SK-N-SH treated with all-trans-retinoic acid at 6 μM for 48 hours (cell line): ENCODE results near the gene HNRNPUL1.

Experiments used
- ATAC-seq: fragments of 200-7000 bp; cut with Tn5 transposase; 3 replicates; pipeline ENCODE4 v1.9.1; 2020; ENCODE audit warnings: mild to moderate bottlenecking, moderate library complexity
- ARNTL ChIP-seq: fragments of 450-650 bp; formaldehyde crosslinking; IDR thresholded peaks from 2 replicates; pipeline ENCODE4 v1.5.0; 2020; ENCODE audit warnings: low read depth, mild to moderate bottlenecking, moderate library complexity, borderline replicate concordance
- BACH2 ChIP-seq: fragments of 250-450 bp; sonication (Bioruptor Pico); IDR thresholded peaks from 2 replicates; pipeline ENCODE4 v1.9.0; 2021; ENCODE audit warnings: mild to moderate bottlenecking, borderline replicate concordance
- CSDC2 ChIP-seq: fragments of 250-450 bp; sonication (Bioruptor Pico); IDR thresholded peaks from 2 replicates; pipeline ENCODE4 v1.5.0; 2020; ENCODE audit warnings: mild to moderate bottlenecking, moderate library complexity
- CSRNP3 ChIP-seq: fragments of 250-450 bp; sonication (Bioruptor Pico); IDR thresholded peaks from 2 replicates; pipeline ENCODE4 v1.5.1; 2021; ENCODE audit warnings: mild to moderate bottlenecking, moderate library complexity
- ESRRG ChIP-seq: fragments of 250-450 bp; sonication (Bioruptor Pico); IDR thresholded peaks from 2 replicates; pipeline ENCODE4 v1.6.1; 2021; ENCODE audit warnings: mild to moderate bottlenecking
- ISL1 ChIP-seq: fragments of 250-450 bp; sonication (Bioruptor Pico); IDR thresholded peaks from 2 replicates; pipeline ENCODE4 v2.1.2; 2022; ENCODE audit warnings: mild to moderate bottlenecking, moderate library complexity
- OSR1 ChIP-seq: fragments of 250-450 bp; sonication (Bioruptor Pico); IDR thresholded peaks from 2 replicates; pipeline ENCODE4 v1.8.0; 2022; ENCODE audit warnings: moderate library complexity, mild to moderate bottlenecking, inconsistent platforms
- PPARA ChIP-seq: fragments of 250-450 bp; sonication (Bioruptor Pico); IDR thresholded peaks from 2 replicates; pipeline ENCODE4 v1.5.0; 2020; ENCODE audit warnings: mild to moderate bottlenecking, borderline replicate concordance
- RARB ChIP-seq: fragments of 250-450 bp; sonication (Bioruptor Pico); IDR thresholded peaks from 2 replicates; pipeline ENCODE4 v1.8.0; 2021; ENCODE audit warnings: mild to moderate bottlenecking, moderate library complexity
- SNAI2 ChIP-seq: fragments of 250-450 bp; sonication (Bioruptor Pico); IDR thresholded peaks from 2 replicates; pipeline ENCODE4 v1.5.0; 2020; ENCODE audit warnings: mild to moderate bottlenecking, moderate library complexity
- TCF4 ChIP-seq: fragments of 250-450 bp; sonication (Bioruptor Pico); IDR thresholded peaks from 2 replicates; pipeline ENCODE4 v1.8.0; 2021; ENCODE audit warnings: mild to moderate bottlenecking, moderate library complexity, borderline replicate concordance
- TOX ChIP-seq: fragments of 250-450 bp; sonication (Bioruptor Pico); IDR thresholded peaks from 2 replicates; pipeline ENCODE4 v1.8.0; 2021; ENCODE audit warnings: mild to moderate bottlenecking, moderate library complexity, borderline replicate concordance
- ZC3H10 ChIP-seq: fragments of 250-450 bp; sonication (Bioruptor Pico); IDR thresholded peaks from 2 replicates; pipeline ENCODE4 v1.5.1; 2021; ENCODE audit warnings: mild to moderate bottlenecking, moderate library complexity
- ZFP3 ChIP-seq: fragments of 250-450 bp; sonication (Bioruptor Pico); IDR thresholded peaks from 2 replicates; pipeline ENCODE4 v1.5.0; 2020; ENCODE audit warnings: mild to moderate bottlenecking, moderate library complexity
- ZFP30 ChIP-seq: fragments of 450-650 bp; formaldehyde crosslinking; IDR thresholded peaks from 2 replicates; pipeline ENCODE4 v1.5.0; 2022; ENCODE audit warnings: mild to moderate bottlenecking, moderate library complexity
- ZNF565 ChIP-seq: fragments of 450-650 bp; formaldehyde crosslinking; conservative IDR thresholded peaks from 2 replicates; pipeline ENCODE4 v1.5.0; 2020; ENCODE audit warnings: low read depth, mild to moderate bottlenecking, moderate library complexity
- ZNF70 ChIP-seq: fragments of 450-650 bp; formaldehyde crosslinking; IDR thresholded peaks from 2 replicates; pipeline ENCODE4 v1.5.0; 2020; ENCODE audit warnings: mild to moderate bottlenecking, moderate library complexity
- ZNF8 ChIP-seq: fragments of 450-650 bp; formaldehyde crosslinking; IDR thresholded peaks from 2 replicates; pipeline ENCODE4 v1.5.0; 2020; ENCODE audit warnings: mild to moderate bottlenecking, moderate library complexity
- TF ChIP-seq, protein P1 (sequence below): fragments of 250-450 bp; sonication (Bioruptor Pico); IDR thresholded peaks from 2 replicates; pipeline ENCODE4 v1.5.0; 2020; ENCODE audit warnings: mild to moderate bottlenecking, moderate library complexity
- TF ChIP-seq, protein P2 (sequence below): fragments of 250-450 bp; sonication (Bioruptor Pico); IDR thresholded peaks from 2 replicates; pipeline ENCODE4 v1.8.0; 2021; ENCODE audit warnings: low read depth, mild to moderate bottlenecking, moderate library complexity, borderline replicate concordance
- TF ChIP-seq, protein P3 (sequence below): fragments of 250-450 bp; sonication (Bioruptor Pico); IDR thresholded peaks from 2 replicates; pipeline ENCODE4 v1.5.1; 2020; ENCODE audit warnings: low read depth, mild to moderate bottlenecking, moderate library complexity

The HNRNPUL1 gene

DNA sequence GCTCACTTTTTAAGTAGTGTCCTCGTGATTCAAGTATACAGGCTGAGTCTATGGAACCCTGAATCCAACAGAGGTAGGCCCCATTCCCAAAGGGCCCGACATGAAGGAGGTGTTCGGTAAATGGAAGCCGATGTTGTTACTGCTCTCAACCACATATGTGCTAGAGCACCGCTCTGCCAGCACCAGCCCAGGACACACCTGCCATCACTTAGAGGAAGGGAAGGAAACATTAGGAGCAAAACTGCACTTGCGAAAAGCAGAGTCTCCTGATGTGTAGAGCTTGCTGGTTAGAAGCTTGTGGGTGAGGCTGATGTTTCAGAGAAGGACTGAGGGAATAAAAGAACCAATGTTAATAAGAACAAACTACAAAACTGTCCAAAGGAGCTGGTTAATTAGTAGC, 36.4 kb downstream of the HNRNPUL1 start (continued):
- TF ChIP-seq, protein P1, sequence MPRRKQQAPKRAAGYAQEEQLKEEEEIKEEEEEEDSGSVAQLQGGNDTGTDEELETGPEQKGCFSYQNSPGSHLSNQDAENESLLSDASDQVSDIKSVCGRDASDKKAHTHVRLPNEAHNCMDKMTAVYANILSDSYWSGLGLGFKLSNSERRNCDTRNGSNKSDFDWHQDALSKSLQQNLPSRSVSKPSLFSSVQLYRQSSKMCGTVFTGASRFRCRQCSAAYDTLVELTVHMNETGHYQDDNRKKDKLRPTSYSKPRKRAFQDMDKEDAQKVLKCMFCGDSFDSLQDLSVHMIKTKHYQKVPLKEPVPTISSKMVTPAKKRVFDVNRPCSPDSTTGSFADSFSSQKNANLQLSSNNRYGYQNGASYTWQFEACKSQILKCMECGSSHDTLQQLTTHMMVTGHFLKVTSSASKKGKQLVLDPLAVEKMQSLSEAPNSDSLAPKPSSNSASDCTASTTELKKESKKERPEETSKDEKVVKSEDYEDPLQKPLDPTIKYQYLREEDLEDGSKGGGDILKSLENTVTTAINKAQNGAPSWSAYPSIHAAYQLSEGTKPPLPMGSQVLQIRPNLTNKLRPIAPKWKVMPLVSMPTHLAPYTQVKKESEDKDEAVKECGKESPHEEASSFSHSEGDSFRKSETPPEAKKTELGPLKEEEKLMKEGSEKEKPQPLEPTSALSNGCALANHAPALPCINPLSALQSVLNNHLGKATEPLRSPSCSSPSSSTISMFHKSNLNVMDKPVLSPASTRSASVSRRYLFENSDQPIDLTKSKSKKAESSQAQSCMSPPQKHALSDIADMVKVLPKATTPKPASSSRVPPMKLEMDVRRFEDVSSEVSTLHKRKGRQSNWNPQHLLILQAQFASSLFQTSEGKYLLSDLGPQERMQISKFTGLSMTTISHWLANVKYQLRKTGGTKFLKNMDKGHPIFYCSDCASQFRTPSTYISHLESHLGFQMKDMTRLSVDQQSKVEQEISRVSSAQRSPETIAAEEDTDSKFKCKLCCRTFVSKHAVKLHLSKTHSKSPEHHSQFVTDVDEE = no peak
- TF ChIP-seq ISL1 (CRISPR knock-in tag) = no peak
- TF ChIP-seq ARNTL (CRISPR knock-in tag) = no peak

DNA sequence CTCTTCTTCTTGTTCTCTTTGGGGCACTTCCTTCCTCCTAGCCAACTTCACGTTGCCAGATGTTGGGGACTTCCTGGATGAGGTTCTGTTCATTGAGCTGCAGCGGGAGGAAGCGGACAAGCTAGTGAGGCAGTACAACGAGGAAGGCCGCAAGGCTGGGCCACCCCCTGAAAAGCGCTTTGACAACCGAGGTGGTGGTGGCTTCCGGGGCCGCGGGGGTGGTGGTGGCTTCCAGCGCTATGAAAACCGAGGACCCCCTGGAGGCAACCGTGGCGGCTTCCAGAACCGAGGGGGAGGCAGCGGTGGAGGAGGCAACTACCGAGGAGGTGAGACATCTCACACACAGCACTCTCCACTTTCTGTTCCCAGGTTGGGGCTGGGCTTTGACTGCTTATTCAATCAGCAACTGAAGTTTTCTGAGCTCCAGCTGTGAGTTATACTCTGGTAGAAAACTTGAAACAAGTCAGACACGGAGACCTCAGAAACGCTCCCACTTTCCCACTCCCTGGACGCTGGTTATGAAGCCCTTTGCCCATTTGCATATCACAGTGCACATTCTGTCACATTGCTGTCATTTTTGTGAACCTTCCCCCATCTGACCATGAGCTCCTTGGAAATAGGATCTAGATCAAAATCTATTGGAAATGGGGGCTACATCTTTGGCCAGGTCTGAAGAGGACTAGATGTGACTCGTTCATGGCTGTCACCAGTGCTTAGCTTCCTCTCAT, 38.6 kb downstream of the HNRNPUL1 start:
- TF ChIP-seq TOX (CRISPR knock-in tag) = no peak
- TF ChIP-seq ESRRG (CRISPR knock-in tag) = no peak
- TF ChIP-seq SNAI2 = no peak
- TF ChIP-seq CSRNP3 (CRISPR knock-in tag) = no peak
- no peak for TF ChIP-seq TCF4 (CRISPR knock-in tag)
- TF ChIP-seq RARB (CRISPR knock-in tag) = no peak
- TF ChIP-seq ZNF8 = no peak
- TF ChIP-seq CSDC2 (CRISPR knock-in tag) = no peak
- no peak for TF ChIP-seq PPARA
- TF ChIP-seq ZNF565 (CRISPR knock-in tag) = no peak
- TF ChIP-seq ISL1 (CRISPR knock-in tag) = no peak
- TF ChIP-seq ZNF70 (CRISPR knock-in tag) = no peak
- no peak for TF ChIP-seq ZFP3 (CRISPR knock-in tag)
- no peak for TF ChIP-seq OSR1 (CRISPR knock-in tag)
- no peak for TF ChIP-seq ARNTL (CRISPR knock-in tag)
- ATAC-seq = no peak

DNA sequence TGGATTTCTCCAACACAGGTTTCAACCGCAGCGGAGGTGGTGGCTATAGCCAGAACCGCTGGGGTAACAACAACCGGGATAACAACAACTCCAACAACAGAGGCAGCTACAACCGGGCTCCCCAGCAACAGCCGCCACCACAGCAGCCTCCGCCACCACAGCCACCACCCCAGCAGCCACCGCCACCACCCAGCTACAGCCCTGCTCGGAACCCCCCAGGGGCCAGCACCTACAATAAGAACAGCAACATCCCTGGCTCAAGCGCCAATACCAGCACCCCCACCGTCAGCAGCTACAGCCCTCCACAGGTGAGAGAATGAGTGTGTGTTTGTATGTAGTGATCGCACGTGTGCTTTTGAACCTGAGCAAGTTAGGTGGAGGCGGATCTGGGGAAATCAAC, 39.8 kb downstream of the HNRNPUL1 start:
- ATAC-seq = no peak
- no peak for TF ChIP-seq ZC3H10 (CRISPR knock-in tag)
- TF ChIP-seq SNAI2 = no peak
- TF ChIP-seq, protein P1 = no peak
- no peak for TF ChIP-seq CSRNP3 (CRISPR knock-in tag)
- TF ChIP-seq ZNF8 = no peak
- TF ChIP-seq BACH2 = no peak
- TF ChIP-seq TOX (CRISPR knock-in tag) = no peak
- TF ChIP-seq ZFP30 (CRISPR knock-in tag) = no peak
- no peak for TF ChIP-seq OSR1 (CRISPR knock-in tag)
- TF ChIP-seq, protein P2, sequence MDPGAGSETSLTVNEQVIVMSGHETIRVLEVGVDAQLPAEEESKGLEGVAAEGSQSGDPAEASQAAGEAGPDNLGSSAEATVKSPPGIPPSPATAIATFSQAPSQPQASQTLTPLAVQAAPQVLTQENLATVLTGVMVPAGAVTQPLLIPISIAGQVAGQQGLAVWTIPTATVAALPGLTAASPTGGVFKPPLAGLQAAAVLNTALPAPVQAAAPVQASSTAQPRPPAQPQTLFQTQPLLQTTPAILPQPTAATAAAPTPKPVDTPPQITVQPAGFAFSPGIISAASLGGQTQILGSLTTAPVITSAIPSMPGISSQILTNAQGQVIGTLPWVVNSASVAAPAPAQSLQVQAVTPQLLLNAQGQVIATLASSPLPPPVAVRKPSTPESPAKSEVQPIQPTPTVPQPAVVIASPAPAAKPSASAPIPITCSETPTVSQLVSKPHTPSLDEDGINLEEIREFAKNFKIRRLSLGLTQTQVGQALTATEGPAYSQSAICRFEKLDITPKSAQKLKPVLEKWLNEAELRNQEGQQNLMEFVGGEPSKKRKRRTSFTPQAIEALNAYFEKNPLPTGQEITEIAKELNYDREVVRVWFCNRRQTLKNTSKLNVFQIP (CRISPR knock-in tag) = no peak
- TF ChIP-seq CSDC2 (CRISPR knock-in tag) = no peak
- TF ChIP-seq ZNF565 (CRISPR knock-in tag) = no peak
- TF ChIP-seq, protein P3, sequence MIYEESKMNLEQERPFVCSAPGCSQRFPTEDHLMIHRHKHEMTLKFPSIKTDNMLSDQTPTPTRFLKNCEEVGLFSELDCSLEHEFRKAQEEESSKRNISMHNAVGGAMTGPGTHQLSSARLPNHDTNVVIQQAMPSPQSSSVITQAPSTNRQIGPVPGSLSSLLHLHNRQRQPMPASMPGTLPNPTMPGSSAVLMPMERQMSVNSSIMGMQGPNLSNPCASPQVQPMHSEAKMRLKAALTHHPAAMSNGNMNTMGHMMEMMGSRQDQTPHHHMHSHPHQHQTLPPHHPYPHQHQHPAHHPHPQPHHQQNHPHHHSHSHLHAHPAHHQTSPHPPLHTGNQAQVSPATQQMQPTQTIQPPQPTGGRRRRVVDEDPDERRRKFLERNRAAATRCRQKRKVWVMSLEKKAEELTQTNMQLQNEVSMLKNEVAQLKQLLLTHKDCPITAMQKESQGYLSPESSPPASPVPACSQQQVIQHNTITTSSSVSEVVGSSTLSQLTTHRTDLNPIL (CRISPR knock-in tag) = no peak
- TF ChIP-seq, all 23 proteins: peak for 0
